ENCODE results near the gene ST6GAL2. TPM values are rescaled to one million over a fixed set of nuclear protein-coding genes. Genes with fewer than 3 reads are reported as not detected.

ST6GAL2 gene
- polyA plus RNA-seq, 3 donors: not detected

GRCh38 chr2:106797494-106797893 is 88.5 kb downstream of the ST6GAL2 start:
- Mint-ChIP-seq H3K4me1 (no peaks in the 10 kb centered on the region), H3K27me3 (ENCODE audit: low read depth in 3 of 3) (peaks cover 0 to 1% (median 0%) of the 10 kb centered on the region in 3 donors), H3K9me3 (peaks cover 4 to 10% (median 7%) of the 10 kb centered on the region in 7 donors), H3K4me3 (no peak overlapping the region), H3K27ac (no peak overlapping the region), H3K36me3 (no peaks in the 10 kb centered on the region)
- WGBS (ENCODE audit: insufficient coverage): 73% methylated on average over 2 of the region's 5 CpGs
- Histone ChIP-seq H3K79me2 (ENCODE audit: insufficient read depth, low read length) (no peaks in the 10 kb centered on the region), H3K9me3 (replicated peaks in 1 of 2; ENCODE audit: control insufficient read depth in 1 of 2, insufficient read depth in 1 of 2, low read length in 2 of 2) (peaks cover 8% of the 10 kb centered on the region in 2 donors), H3K4me2 (replicated peaks; ENCODE audit: extremely low read depth, low read length, poor library complexity, severe bottlenecking) (no peak overlapping the region), H3K27ac (ENCODE audit: low read depth in 1 of 2, low read length in 2 of 2) (no peak overlapping the region), H4K20me1 (ENCODE audit: insufficient read depth, low read length) (no peaks in the 10 kb centered on the region), H3K27me3 (ENCODE audit: control insufficient read depth in 2 of 2, insufficient read depth in 2 of 2, low read length in 2 of 2) (no peaks in the 10 kb centered on the region), H3K9ac (ENCODE audit: insufficient read depth, low read length, poor library complexity, severe bottlenecking) (no peak overlapping the region), H3K36me3 (replicated peaks in 1 of 2; ENCODE audit: control insufficient read depth in 1 of 2, insufficient read depth in 2 of 2, low read length in 2 of 2) (no peaks in the 10 kb centered on the region), H2AFZ (ENCODE audit: insufficient read depth, low read depth, low read length, poor library complexity, severe bottlenecking) (no peak overlapping the region), H3K4me1 (ENCODE audit: control insufficient read depth in 1 of 2, insufficient read depth in 2 of 2, low read length in 2 of 2) (no peaks in the 10 kb centered on the region), H3K4me3 (replicated peaks in 1 of 3; ENCODE audit: low read depth in 2 of 3, low read length in 3 of 3) (no peak overlapping the region)
- no peak for TF ChIP-seq CTCF (IDR thresholded peaks at IDR 0.05)
- DNase-seq: no peak
- intact Hi-C loops (cut with micrococcal nuclease): no loop called here

- Mint-ChIP-seq H3K27ac (no peak overlapping the region), H3K4me3 (no peak overlapping the region), H3K36me3 (no peaks in the 10 kb centered on the region), H3K4me1 (no peaks in the 10 kb centered on the region), H3K27me3 (ENCODE audit: low read depth in 3 of 3) (no peaks in the 10 kb centered on the region), H3K9me3 (peaks cover 11 to 29% (median 18%) of the 10 kb centered on the region in 7 donors)
- Histone ChIP-seq H3K4me3 (replicated peaks in 1 of 3; ENCODE audit: low read depth in 2 of 3, low read length in 3 of 3) (no peak overlapping the region), H3K4me1 (ENCODE audit: control insufficient read depth in 1 of 2, insufficient read depth in 2 of 2, low read length in 2 of 2) (no peaks in the 10 kb centered on the region), H3K4me2 (replicated peaks; ENCODE audit: extremely low read depth, low read length, poor library complexity, severe bottlenecking) (no peak overlapping the region), H3K27ac (ENCODE audit: low read depth in 1 of 2, low read length in 2 of 2) (no peak overlapping the region), H3K27me3 (ENCODE audit: control insufficient read depth in 2 of 2, insufficient read depth in 2 of 2, low read length in 2 of 2) (no peaks in the 10 kb centered on the region), H4K20me1 (ENCODE audit: insufficient read depth, low read length) (no peaks in the 10 kb centered on the region), H3K79me2 (ENCODE audit: insufficient read depth, low read length) (no peaks in the 10 kb centered on the region), H3K36me3 (replicated peaks in 1 of 2; ENCODE audit: control insufficient read depth in 1 of 2, insufficient read depth in 2 of 2, low read length in 2 of 2) (no peaks in the 10 kb centered on the region), H2AFZ (ENCODE audit: insufficient read depth, low read depth, low read length, poor library complexity, severe bottlenecking) (no peak overlapping the region), H3K9ac (ENCODE audit: insufficient read depth, low read length, poor library complexity, severe bottlenecking) (no peak overlapping the region), H3K9me3 (replicated peaks in 1 of 2; ENCODE audit: control insufficient read depth in 1 of 2, insufficient read depth in 1 of 2, low read length in 2 of 2) (peaks cover 18 to 25% of the 10 kb centered on the region in 2 donors)
- intact Hi-C loops (cut with micrococcal nuclease): no loop called here
- no peak for DNase-seq
- no peak for TF ChIP-seq CTCF (IDR thresholded peaks at IDR 0.05)
- WGBS (ENCODE audit: insufficient coverage): no CpG with 5 or more reads among the region's 2 CpGs
Observed at GRCh38 chr2:106792671-106793070, 93.3 kb downstream of the ST6GAL2 start.

Data from CD14-positive monocyte (primary cell).